DND-41 (cell line): ENCODE results near the gene SLC25A43.

ENCODE experiments used
- EZH2 ChIP-seq: IDR thresholded peaks from 3 replicates; pipeline ENCODE4 v1.6.1; 2012; ENCODE audit warnings: borderline replicate concordance, low read depth, mild to moderate bottlenecking, moderate library complexity, low read length, inconsistent platforms; ENCODE audit not compliant: severe bottlenecking
- TF ChIP-seq, protein P1 (sequence below): IDR thresholded peaks from 2 replicates; pipeline ENCODE4 v1.5.1; 2012; ENCODE audit warnings: borderline replicate concordance, low read length, moderate library complexity, mild to moderate bottlenecking; ENCODE audit not compliant: poor library complexity, severe bottlenecking; ENCODE audit errors: extremely low read depth

DNA sequence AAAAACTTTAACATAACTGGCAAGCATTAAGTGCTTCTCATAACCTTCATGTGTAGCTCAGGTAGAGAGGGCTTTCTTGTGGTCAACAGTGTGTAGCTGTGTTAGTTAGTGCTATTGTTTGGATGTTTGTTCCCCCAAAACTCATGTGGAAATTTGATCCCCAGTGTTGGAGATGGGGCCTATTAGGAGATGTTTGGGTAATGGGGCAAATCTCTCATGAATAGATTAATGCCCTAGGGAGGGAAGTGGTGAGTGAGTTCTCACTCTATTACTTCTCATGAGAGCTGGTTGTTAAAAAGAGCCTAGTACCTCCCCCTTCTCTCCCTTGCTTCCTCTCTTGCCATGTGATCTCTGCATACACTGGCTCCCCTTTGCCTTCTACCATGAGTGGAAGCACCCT is 16.5 kb upstream of the SLC25A43 start:
- TF ChIP-seq, protein P1, sequence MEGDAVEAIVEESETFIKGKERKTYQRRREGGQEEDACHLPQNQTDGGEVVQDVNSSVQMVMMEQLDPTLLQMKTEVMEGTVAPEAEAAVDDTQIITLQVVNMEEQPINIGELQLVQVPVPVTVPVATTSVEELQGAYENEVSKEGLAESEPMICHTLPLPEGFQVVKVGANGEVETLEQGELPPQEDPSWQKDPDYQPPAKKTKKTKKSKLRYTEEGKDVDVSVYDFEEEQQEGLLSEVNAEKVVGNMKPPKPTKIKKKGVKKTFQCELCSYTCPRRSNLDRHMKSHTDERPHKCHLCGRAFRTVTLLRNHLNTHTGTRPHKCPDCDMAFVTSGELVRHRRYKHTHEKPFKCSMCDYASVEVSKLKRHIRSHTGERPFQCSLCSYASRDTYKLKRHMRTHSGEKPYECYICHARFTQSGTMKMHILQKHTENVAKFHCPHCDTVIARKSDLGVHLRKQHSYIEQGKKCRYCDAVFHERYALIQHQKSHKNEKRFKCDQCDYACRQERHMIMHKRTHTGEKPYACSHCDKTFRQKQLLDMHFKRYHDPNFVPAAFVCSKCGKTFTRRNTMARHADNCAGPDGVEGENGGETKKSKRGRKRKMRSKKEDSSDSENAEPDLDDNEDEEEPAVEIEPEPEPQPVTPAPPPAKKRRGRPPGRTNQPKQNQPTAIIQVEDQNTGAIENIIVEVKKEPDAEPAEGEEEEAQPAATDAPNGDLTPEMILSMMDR: no peak
- TF ChIP-seq EZH2: no peak
